T-helper 1 cell (primary cell): ENCODE data around the gene HOXB5.

Source experiments
- DNase-seq, 5 donors: peaks; one replicate each; pipeline ENCODE4 v3.0.0-alpha.2; 2012 to 2020

HOXB5 gene

GRCh38 chr17:48546924-48547807 lies 46.4 kb downstream of the HOXB5 start:
- DNase-seq, result no peak

GRCh38 chr17:48546137-48546923 lies 47.2 kb downstream of the HOXB5 start:
- no peak for DNase-seq

- no peak for DNase-seq
Observed at GRCh38 chr17:48545539-48545938, 48.0 kb downstream of the HOXB5 start.

- DNase-seq, result no peak
Observed at GRCh38 chr17:48545022-48545375, 48.6 kb downstream of the HOXB5 start, which contains the start of gene HOXB2. Gene HOXB2 (minus strand): TSS chr17:48545109. CDS start chr17:48544911, 198 bp downstream.

GRCh38 chr17:48544349-48545021 lies 49.1 kb downstream of the HOXB5 start:
- peak in 4 of 5 donors; percentile 18 to 39 (median 28) for DNase-seq

- DNase-seq, result no peak
Observed at GRCh38 chr17:48543854-48544348, 49.7 kb downstream of the HOXB5 start.

GRCh38 chr17:48543107-48543853 lies 50.3 kb downstream of the HOXB5 start:
- peak; percentile 22 to 65 (median 43) for DNase-seq

- no peak for DNase-seq
Observed at GRCh38 chr17:48542698-48543106, 50.9 kb downstream of the HOXB5 start.

GRCh38 chr17:48542114-48542656 lies 51.4 kb downstream of the HOXB5 start:
- peak in 1 of 5 donors; percentile 26 for DNase-seq

GRCh38 chr17:48541577-48542113 lies 51.9 kb downstream of the HOXB5 start:
- DNase-seq, result peak in 2 of 5 donors; percentile 31 to 45
